DND-41 (cell line): ENCODE data around the gene SUB1.
"Not testable (repeated sequence)": the region's sequence is repeated elsewhere in the genome, so short reads cannot be mapped to it uniquely, and the experiment has no call there.

Experiments used
- ATAC-seq: fragments of 200-7000 bp; cut with Tn5 transposase; 3 replicates; pipeline ENCODE4 v1.9.1; 2021; ENCODE audit warnings: low read depth; ENCODE audit not compliant: insufficient read depth
- DNase-seq: peaks from one replicate; pipeline ENCODE4 v3.0.0-alpha.2; 2020
- H2AFZ ChIP-seq: 2 replicates; pipeline ENCODE4 v1.6.0; 2012; ENCODE audit warnings: low read depth, low read length
- H3K27ac ChIP-seq: 2 replicates; pipeline ENCODE4 v1.5.1; 2012; ENCODE audit warnings: low read length, inconsistent platforms
- H3K27me3 ChIP-seq: fragments of 200-600 bp; sonication (generic); 2 replicates; pipeline ENCODE4 v1.6.0; 2012; ENCODE audit warnings: low read length, mild to moderate bottlenecking, inconsistent platforms; ENCODE audit not compliant: insufficient read depth, poor library complexity
- H3K36me3 ChIP-seq: 2 replicates; pipeline ENCODE4 v1.5.1; 2012; ENCODE audit warnings: low read length, inconsistent platforms; ENCODE audit not compliant: insufficient read depth
- H3K4me1 ChIP-seq: 2 replicates; pipeline ENCODE4 v1.5.1; 2012; ENCODE audit warnings: mild to moderate bottlenecking, low read length; ENCODE audit not compliant: insufficient read depth
- H3K4me2 ChIP-seq: 2 replicates; pipeline ENCODE4 v1.6.0; 2012; ENCODE audit warnings: mild to moderate bottlenecking, moderate library complexity, low read length, inconsistent platforms; ENCODE audit not compliant: insufficient read depth
- H3K4me3 ChIP-seq, 2 experiments: fragments of 200-600 bp in 1 of 2; shearing (Covaris generic) in 1 of 2; 2 replicates each; pipeline ENCODE4 v1.5.1; 2012 to 2016; ENCODE audit warnings: inconsistent platforms in 2 of 2, low read length in 2 of 2, mild to moderate bottlenecking in 2 of 2, low read depth in 1 of 2, moderate library complexity in 1 of 2
- H3K79me2 ChIP-seq: 2 replicates; pipeline ENCODE4 v1.6.0; 2012; ENCODE audit warnings: low read length, inconsistent platforms; ENCODE audit not compliant: insufficient read depth
- H3K9ac ChIP-seq: 2 replicates; pipeline ENCODE4 v1.6.0; 2012; ENCODE audit warnings: low read depth, mild to moderate bottlenecking, inconsistent platforms, low read length, moderate library complexity
- H3K9me3 ChIP-seq: 2 replicates; pipeline ENCODE4 v1.5.1; 2012; ENCODE audit warnings: low read length, moderate library complexity, mild to moderate bottlenecking, inconsistent platforms; ENCODE audit not compliant: insufficient read depth, severe bottlenecking
- H4K20me1 ChIP-seq: 2 replicates; pipeline ENCODE4 v1.6.0; 2012; ENCODE audit warnings: low read length; ENCODE audit not compliant: insufficient read depth
- EZH2 ChIP-seq: IDR thresholded peaks from 3 replicates; pipeline ENCODE4 v1.6.1; 2012; ENCODE audit warnings: borderline replicate concordance, low read depth, mild to moderate bottlenecking, moderate library complexity, low read length, inconsistent platforms; ENCODE audit not compliant: severe bottlenecking
- TF ChIP-seq, protein P1 (sequence below): IDR thresholded peaks from 2 replicates; pipeline ENCODE4 v1.5.1; 2012; ENCODE audit warnings: borderline replicate concordance, low read length, moderate library complexity, mild to moderate bottlenecking; ENCODE audit not compliant: poor library complexity, severe bottlenecking; ENCODE audit errors: extremely low read depth

Gene SUB1

DNA sequence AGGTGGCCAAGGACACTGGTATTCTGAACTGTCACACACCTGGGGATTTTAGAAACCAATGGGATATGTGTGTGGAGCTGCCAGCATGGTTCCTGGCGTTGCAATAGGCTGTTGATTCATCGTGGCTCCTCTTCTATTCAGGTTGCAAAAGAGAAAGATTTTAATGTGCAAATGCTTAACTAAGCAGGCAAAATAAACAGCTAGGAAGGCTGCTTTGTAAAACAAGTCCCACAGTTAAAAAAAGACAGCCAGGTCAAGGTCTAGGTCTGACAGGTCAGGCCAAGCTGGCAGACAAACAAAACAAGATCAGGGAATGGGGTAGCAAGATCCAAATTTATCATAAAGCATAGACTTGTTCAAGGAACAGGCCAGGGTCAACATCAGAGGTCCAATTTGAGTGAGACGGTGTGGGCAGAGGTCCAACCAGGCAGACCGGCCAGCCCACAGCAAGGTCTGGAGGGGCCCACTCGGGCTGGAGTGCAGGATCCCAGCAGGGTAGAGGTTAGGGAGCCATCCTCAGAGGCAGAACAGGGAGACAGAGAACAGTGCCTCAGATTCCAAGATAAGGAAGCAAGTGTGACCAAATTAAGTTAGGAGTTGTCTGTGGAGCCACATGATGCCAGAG lies 45.6 kb downstream of the SUB1 start:
- Histone ChIP-seq H3K9ac (no peak overlapping the region), H3K27me3 (no peaks in the 10 kb centered on the region)

GRCh38 chr5:32633017-32633416 lies 47.7 kb downstream of the SUB1 start:
- H3K9ac ChIP-seq, ATAC-seq, H4K20me1 ChIP-seq, H3K9me3 ChIP-seq, H2AFZ ChIP-seq, DNase-seq, H3K4me2 ChIP-seq, H3K27ac ChIP-seq, H3K27me3 ChIP-seq, H3K4me3 ChIP-seq, H3K4me1 ChIP-seq, H3K79me2 ChIP-seq, H3K36me3 ChIP-seq: not testable (repeated sequence)

More for the DNA sequence above, 45.6 kb downstream of the SUB1 start:
- TF ChIP-seq, protein P1, sequence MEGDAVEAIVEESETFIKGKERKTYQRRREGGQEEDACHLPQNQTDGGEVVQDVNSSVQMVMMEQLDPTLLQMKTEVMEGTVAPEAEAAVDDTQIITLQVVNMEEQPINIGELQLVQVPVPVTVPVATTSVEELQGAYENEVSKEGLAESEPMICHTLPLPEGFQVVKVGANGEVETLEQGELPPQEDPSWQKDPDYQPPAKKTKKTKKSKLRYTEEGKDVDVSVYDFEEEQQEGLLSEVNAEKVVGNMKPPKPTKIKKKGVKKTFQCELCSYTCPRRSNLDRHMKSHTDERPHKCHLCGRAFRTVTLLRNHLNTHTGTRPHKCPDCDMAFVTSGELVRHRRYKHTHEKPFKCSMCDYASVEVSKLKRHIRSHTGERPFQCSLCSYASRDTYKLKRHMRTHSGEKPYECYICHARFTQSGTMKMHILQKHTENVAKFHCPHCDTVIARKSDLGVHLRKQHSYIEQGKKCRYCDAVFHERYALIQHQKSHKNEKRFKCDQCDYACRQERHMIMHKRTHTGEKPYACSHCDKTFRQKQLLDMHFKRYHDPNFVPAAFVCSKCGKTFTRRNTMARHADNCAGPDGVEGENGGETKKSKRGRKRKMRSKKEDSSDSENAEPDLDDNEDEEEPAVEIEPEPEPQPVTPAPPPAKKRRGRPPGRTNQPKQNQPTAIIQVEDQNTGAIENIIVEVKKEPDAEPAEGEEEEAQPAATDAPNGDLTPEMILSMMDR: no peak
- no peak for TF ChIP-seq EZH2
- H3K27ac ChIP-seq: no peak overlapping the region
- H3K79me2 ChIP-seq: no peaks in the 10 kb centered on the region
- H3K4me1 ChIP-seq: no peaks in the 10 kb centered on the region
- no peak overlapping the region for H2AFZ ChIP-seq
- H4K20me1 ChIP-seq: no peaks in the 10 kb centered on the region
- no peaks in the 10 kb centered on the region for H3K36me3 ChIP-seq
- H3K4me3 ChIP-seq: no peak overlapping the region
- ATAC-seq (no peak), DNase-seq (no peak)
- no peak overlapping the region for H3K4me2 ChIP-seq
- H3K9me3 ChIP-seq: no peaks in the 10 kb centered on the region

DNA sequence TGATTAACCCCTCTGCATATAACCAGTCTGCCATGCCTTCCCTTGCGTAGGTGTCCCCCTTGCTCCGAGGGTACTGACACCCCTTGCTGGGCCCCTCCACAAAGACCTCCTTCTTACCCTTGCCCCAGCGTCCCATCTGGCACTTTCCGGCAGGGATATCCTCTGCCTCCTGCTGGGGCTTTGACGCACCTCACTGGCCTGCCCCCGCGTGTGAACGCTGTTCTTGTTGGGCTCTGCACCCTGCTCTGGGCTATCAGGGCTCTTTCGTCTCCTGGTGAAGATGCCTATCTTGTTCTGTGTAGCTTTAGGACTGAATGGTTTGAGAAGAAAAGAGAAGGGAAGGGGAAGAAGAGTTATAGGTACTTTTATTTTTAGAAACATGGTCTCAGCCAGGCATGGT lies 53.0 kb downstream of the SUB1 start:
- Histone ChIP-seq H2AFZ (no peak overlapping the region), H4K20me1 (no peaks in the 10 kb centered on the region), H3K27me3 (no peaks in the 10 kb centered on the region), H3K9ac (no peak overlapping the region), H3K4me2 (no peak overlapping the region), H3K4me1 (no peaks in the 10 kb centered on the region), H3K9me3 (no peaks in the 10 kb centered on the region), H3K27ac (no peak overlapping the region), H3K36me3 (no peaks in the 10 kb centered on the region), H3K79me2 (no peaks in the 10 kb centered on the region), H3K4me3 (no peak overlapping the region)
- TF ChIP-seq EZH2: no peak
- TF ChIP-seq, protein P1: no peak
- DNase-seq: no peak
- ATAC-seq: no peak

DNA sequence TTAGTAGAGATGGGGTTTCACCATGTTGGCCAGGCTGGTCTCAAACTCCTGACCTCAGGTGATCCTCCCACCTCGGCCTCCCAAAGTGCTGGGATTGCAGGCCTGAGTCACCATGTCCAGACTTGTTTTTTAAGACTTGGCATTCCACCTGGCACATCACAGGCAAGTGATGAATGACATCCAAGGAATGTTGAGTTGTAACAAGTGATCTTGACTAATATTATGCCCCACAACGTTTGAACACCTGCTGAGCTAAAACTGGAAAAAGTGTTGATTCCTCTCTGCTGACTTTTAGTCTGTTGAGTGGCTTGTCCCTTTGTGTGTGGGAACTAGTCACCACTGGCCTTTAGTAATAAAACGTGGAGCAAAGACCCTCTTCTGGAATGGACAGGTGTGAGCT lies 54.6 kb downstream of the SUB1 start:
- Histone ChIP-seq H3K27ac (no peak overlapping the region), H3K4me2 (no peak overlapping the region), H3K9me3 (no peaks in the 10 kb centered on the region), H2AFZ (no peak overlapping the region), H3K27me3 (no peaks in the 10 kb centered on the region), H3K79me2 (no peaks in the 10 kb centered on the region), H3K4me3 (no peak overlapping the region), H4K20me1 (no peaks in the 10 kb centered on the region), H3K9ac (no peak overlapping the region), H3K36me3 (no peaks in the 10 kb centered on the region), H3K4me1 (no peaks in the 10 kb centered on the region)
- DNase-seq: no peak
- TF ChIP-seq EZH2: no peak
- TF ChIP-seq, protein P1: no peak
- ATAC-seq: no peak
